SJCRH30 (cell line): ENCODE measurements around the gene ACAT1. TPM values are rescaled to one million over a fixed set of nuclear protein-coding genes. Genes with fewer than 3 reads are reported as not detected.

Experiments used
- DNase-seq, 2 experiments: peaks; one replicate each; pipeline ENCODE4 v3.0.0-alpha.2; 2015 to 2020
- H3K27ac ChIP-seq: fragments of 250-450 bp; sonication (Bioruptor Pico); 2 replicates; pipeline ENCODE4 v1.5.1; 2020; ENCODE audit warnings: mild to moderate bottlenecking, moderate library complexity
- H3K27me3 ChIP-seq: fragments of 250-450 bp; sonication (Bioruptor Pico); 2 replicates; pipeline ENCODE4 v1.5.1; 2020; ENCODE audit warnings: mild to moderate bottlenecking, moderate library complexity
- H3K36me3 ChIP-seq: fragments of 250-450 bp; sonication (Bioruptor Pico); 2 replicates; pipeline ENCODE4 v1.5.1; 2020; ENCODE audit warnings: mild to moderate bottlenecking, moderate library complexity
- H3K4me1 ChIP-seq: fragments of 250-450 bp; sonication (Bioruptor Pico); 2 replicates; pipeline ENCODE4 v1.5.1; 2020; ENCODE audit warnings: mild to moderate bottlenecking, moderate library complexity
- H3K4me3 ChIP-seq: fragments of 250-450 bp; sonication (Bioruptor Pico); 2 replicates; pipeline ENCODE4 v1.5.1; 2020; ENCODE audit warnings: mild to moderate bottlenecking, moderate library complexity
- H3K9me3 ChIP-seq: fragments of 250-450 bp; sonication (Bioruptor Pico); replicated peaks from 2 replicates; pipeline ENCODE4 v1.5.1; 2020; ENCODE audit warnings: mild to moderate bottlenecking, moderate library complexity
- total RNA-seq: library from RNA; depleted of rRNA; stranded (reverse); fragments of >200 nt; shearing (Covaris generic); gene quantifications from 2 replicates; pipeline ENCODE4 v1.2.3, GENCODE V29; 2014; rRNA removed

Gene ACAT1
- total RNA-seq, 1 experiment from 2014 or later, result 65.9 TPM

- no peak overlapping the region for H3K4me3 ChIP-seq
- H3K4me1 ChIP-seq, result no peaks in the 10 kb centered on the region
- no peak overlapping the region for H3K27ac ChIP-seq
- no peak for DNase-seq
- peaks cover 33% of the 10 kb centered on the region for H3K36me3 ChIP-seq
- H3K9me3 ChIP-seq, result no peaks in the 10 kb centered on the region
- H3K27me3 ChIP-seq, result no peaks in the 10 kb centered on the region
These were observed 72.4 kb downstream of the ACAT1 start for GRCh38 chr11:108193725-108194124.

DNA sequence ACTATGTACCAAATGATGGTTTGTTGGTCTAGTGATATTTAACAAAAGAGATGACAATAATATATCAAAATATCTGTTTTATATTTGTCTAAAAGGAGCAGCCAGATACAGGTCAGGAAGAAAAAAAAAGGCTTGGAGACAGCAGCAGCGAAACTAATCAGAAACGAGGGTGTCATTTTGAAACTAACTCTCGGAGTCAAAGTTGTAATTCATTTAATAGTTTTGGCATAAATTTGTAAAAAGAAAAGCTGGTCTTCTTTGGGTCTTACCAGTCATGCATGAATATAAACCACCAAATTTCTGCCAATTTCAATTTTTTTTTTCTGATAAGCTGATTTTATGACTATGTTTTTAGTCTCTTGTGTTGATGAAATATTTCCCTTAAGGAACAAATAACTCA lies 75.5 kb downstream of the ACAT1 start:
- H3K27me3 ChIP-seq, result no peaks in the 10 kb centered on the region
- DNase-seq, result no peak
- peaks cover 22% of the 10 kb centered on the region for H3K36me3 ChIP-seq
- no peaks in the 10 kb centered on the region for H3K4me1 ChIP-seq
- H3K4me3 ChIP-seq, result no peak overlapping the region
- no peak overlapping the region for H3K27ac ChIP-seq
- no peaks in the 10 kb centered on the region for H3K9me3 ChIP-seq

Other genes with a start within 250 kb of the ACAT1 start
- gene RAB39A, start 193.1 kb upstream of the ACAT1 start, total RNA-seq, result 4.3 and 5.8 TPM in 2 replicates
- 20.4 and 24.0 TPM in 2 replicates for gene CUL5, start 112.7 kb upstream of the ACAT1 start, total RNA-seq
- 22.9 and 29.6 TPM in 2 replicates for gene NPAT, start 101.1 kb downstream of the ACAT1 start, total RNA-seq
- gene ATM, start 101.5 kb downstream of the ACAT1 start, total RNA-seq, result 29.9 and 37.0 TPM in 2 replicates